K562 (cell line): ENCODE data around the gene CGA. TPM values are rescaled to one million over a fixed set of nuclear protein-coding genes. Genes with fewer than 3 reads are reported as not detected.

ENCODE experiments used
- CC2D1A ChIP-seq: fragments of 450-650 bp; IDR thresholded peaks from 2 replicates; pipeline ENCODE4 v1.6.1; 2017; ENCODE audit warnings: mild to moderate bottlenecking
- HOXB6 ChIP-seq: fragments of 250-450 bp; sonication (Bioruptor Pico); IDR thresholded peaks from 2 replicates; pipeline ENCODE4 v1.5.1; 2022; ENCODE audit warnings: mild to moderate bottlenecking, borderline replicate concordance
- KLF6 ChIP-seq: fragments of 250-450 bp; sonication (Bioruptor Pico); IDR thresholded peaks from 2 replicates; pipeline ENCODE4 v1.4.0; 2020; ENCODE audit warnings: mild to moderate bottlenecking, moderate library complexity, borderline replicate concordance
- RBM15 ChIP-seq: fragments of 200-400 bp; formaldehyde crosslinking; IDR thresholded peaks from 2 replicates; pipeline ENCODE4 v1.6.1; 2018; ENCODE audit warnings: mild to moderate bottlenecking, low read length, moderate library complexity; ENCODE audit not compliant: insufficient read depth
- SUPT5H ChIP-seq: fragments of 450-650 bp; IDR thresholded peaks from 2 replicates; pipeline ENCODE4 v1.6.1; 2016
- ZNF589 ChIP-seq: fragments of 200-800 bp; sonication (Bioruptor generic); IDR thresholded peaks from 2 replicates; pipeline ENCODE4 v1.6.1; 2016; ENCODE audit warnings: low read depth, missing genetic modification characterization, missing compliant biosample characterization
- polyA plus RNA-seq, 8 experiments: library from polyadenylated mRNA; depleted of rRNA in 4 of 8; stranded (reverse) in 5 of 8; unstranded in 3 of 8; fragments of >200 nt; fragmentation: Nextera tagmentation in 2 of 8; fragmentation: Illumina TruSeq in 1 of 8; extraction: Ambion mirVana in 2 of 8; extraction: Trizol in 1 of 8; gene quantifications; 2 replicates each; pipeline versions ENCODE4 v1.2.1 to v1.2.3, GENCODE V29; 2011 to 2014; ENCODE audit warnings: inconsistent platforms in 1 of 8, missing spikeins in 1 of 8
- total RNA-seq, 7 experiments: library from RNA; depleted of rRNA in 6 of 7; stranded (reverse); fragments of >200 nt in 6 of 7; fragmentation: Illumina TruSeq in 2 of 7; extraction: Trizol in 2 of 7; gene quantifications; 2 replicates each; pipeline versions ENCODE4 v1.2.1 to v1.2.3, GENCODE V29; 2011 to 2021; ENCODE audit warnings: low replicate concordance in 1 of 7
- TF ChIP-seq, protein P1 (sequence below): IDR thresholded peaks from 2 replicates; pipeline ENCODE4 v1.6.1; 2011; ENCODE audit warnings: borderline replicate concordance, low read depth, mild to moderate bottlenecking, moderate library complexity, low read length; ENCODE audit not compliant: insufficient read depth, poor library complexity, severe bottlenecking
- TF ChIP-seq, protein P2 (sequence below), 2 experiments: fragments of 450-650 bp; IDR thresholded peaks; 2 replicates each; pipeline ENCODE4 v1.6.1; 2016

Gene CGA
- total and polyA plus RNA-seq, 9 of the 15 experiments (the other 6 are each of a cell fraction or from before 2014, with no cell fraction given), result 0.13 to 0.24 TPM; not detected in 7

- TF ChIP-seq, protein P1, sequence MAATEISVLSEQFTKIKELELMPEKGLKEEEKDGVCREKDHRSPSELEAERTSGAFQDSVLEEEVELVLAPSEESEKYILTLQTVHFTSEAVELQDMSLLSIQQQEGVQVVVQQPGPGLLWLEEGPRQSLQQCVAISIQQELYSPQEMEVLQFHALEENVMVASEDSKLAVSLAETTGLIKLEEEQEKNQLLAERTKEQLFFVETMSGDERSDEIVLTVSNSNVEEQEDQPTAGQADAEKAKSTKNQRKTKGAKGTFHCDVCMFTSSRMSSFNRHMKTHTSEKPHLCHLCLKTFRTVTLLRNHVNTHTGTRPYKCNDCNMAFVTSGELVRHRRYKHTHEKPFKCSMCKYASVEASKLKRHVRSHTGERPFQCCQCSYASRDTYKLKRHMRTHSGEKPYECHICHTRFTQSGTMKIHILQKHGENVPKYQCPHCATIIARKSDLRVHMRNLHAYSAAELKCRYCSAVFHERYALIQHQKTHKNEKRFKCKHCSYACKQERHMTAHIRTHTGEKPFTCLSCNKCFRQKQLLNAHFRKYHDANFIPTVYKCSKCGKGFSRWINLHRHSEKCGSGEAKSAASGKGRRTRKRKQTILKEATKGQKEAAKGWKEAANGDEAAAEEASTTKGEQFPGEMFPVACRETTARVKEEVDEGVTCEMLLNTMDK, result no peak
- TF ChIP-seq ZNF589 (CRISPR knock-in tag) (no peak), HOXB6 (CRISPR knock-in tag) (no peak), KLF6 (CRISPR knock-in tag) (no peak), SUPT5H (no peak), RBM15 (no peak), CC2D1A (no peak)
- TF ChIP-seq, protein P2, sequence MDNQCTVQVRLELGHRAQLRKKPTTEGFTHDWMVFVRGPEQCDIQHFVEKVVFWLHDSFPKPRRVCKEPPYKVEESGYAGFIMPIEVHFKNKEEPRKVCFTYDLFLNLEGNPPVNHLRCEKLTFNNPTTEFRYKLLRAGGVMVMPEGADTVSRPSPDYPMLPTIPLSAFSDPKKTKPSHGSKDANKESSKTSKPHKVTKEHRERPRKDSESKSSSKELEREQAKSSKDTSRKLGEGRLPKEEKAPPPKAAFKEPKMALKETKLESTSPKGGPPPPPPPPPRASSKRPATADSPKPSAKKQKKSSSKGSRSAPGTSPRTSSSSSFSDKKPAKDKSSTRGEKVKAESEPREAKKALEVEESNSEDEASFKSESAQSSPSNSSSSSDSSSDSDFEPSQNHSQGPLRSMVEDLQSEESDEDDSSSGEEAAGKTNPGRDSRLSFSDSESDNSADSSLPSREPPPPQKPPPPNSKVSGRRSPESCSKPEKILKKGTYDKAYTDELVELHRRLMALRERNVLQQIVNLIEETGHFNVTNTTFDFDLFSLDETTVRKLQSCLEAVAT (IDR thresholded peaks at IDR 0.05), result no peak
Observed at GRCh38 chr6:87105823-87106222, 10.9 kb upstream of the CGA start (continued).
